HCT116 (cell line): ENCODE results near the gene DBP. TPM values are rescaled to one million over a fixed set of nuclear protein-coding genes. Genes with fewer than 3 reads are reported as not detected.

Source experiments
- ATAC-seq: fragments of 200-7000 bp; cut with Tn5 transposase; 2 replicates; pipeline ENCODE4 v1.9.1; 2020; ENCODE audit warnings: mild to moderate bottlenecking, moderate library complexity
- BruUV-seq: library from RNA; stranded (reverse); fragments of 400-500 nt; replicated peaks from 2 replicates; lab custom pipeline; 2021; lab: Mats Ljungman, UMichigan
- CTCF ChIA-PET: fragments of 300-600 bp; sonication (Branson Sonifier 250); formaldehyde crosslinking; loops from one replicate; lab custom pipeline; 2021; ENCODE audit warnings: antibody characterized with exemption; lab: Charles Lee
- POLR2A ChIA-PET: fragments of 300-600, 350-600 bp; sonication (Branson Sonifier 250); formaldehyde crosslinking; loops from one replicate; lab custom pipeline; 2021; ENCODE audit warnings: antibody characterized with exemption; lab: Charles Lee
- RAD21 ChIA-PET, 2 experiments: fragments of 300-600 bp; sonication (Branson Sonifier 250); formaldehyde crosslinking; loops; one replicate each; lab custom pipeline; 2023; ENCODE audit warnings: low total read pairs in 2 of 2; ENCODE audit not compliant: uncharacterized antibody in 2 of 2, unreplicated experiment in 2 of 2, low non-redundant PET in 1 of 2; lab: Charles Lee
- DNase-seq: peaks from one replicate; pipeline ENCODE4 v3.0.0-alpha.2; 2010; ENCODE audit warnings: low read depth, low spot score
- H2AFZ ChIP-seq: fragments of 200-600 bp; shearing (Covaris generic), sonication (generic); 2 replicates; pipeline ENCODE4 v1.6.1; 2017; ENCODE audit warnings: low read depth, mixed run types, mixed read lengths, antibody characterized with exemption, low read length; ENCODE audit not compliant: poor library complexity, severe bottlenecking
- H3K27ac ChIP-seq: 2 replicates; pipeline ENCODE4 v1.5.1; 2012; ENCODE audit warnings: low read depth, low read length
- H3K27me3 ChIP-seq: fragments of 200-600 bp; sonication (generic); 2 replicates; pipeline ENCODE4 v1.6.1; 2016; ENCODE audit warnings: mixed run types, low read length, mixed read lengths; ENCODE audit not compliant: insufficient read depth
- H3K36me3 ChIP-seq, 2 experiments: fragments of 200-500 bp in 1 of 2; fragments of 200-600 bp in 1 of 2; sonication (Bioruptor generic) in 1 of 2; sonication (generic) in 1 of 2; 2 replicates each; pipeline versions ENCODE4 v1.5.1 to v1.6.1; 2014 to 2016; ENCODE audit warnings: low read length in 2 of 2, inconsistent platforms in 1 of 2, mixed read lengths in 1 of 2, mixed run types in 1 of 2; ENCODE audit not compliant: insufficient read depth in 2 of 2, control insufficient read depth in 1 of 2
- H3K4me1 ChIP-seq, 2 experiments: fragments of 200-600 bp in 1 of 2; sonication (generic) in 1 of 2; 2 replicates each; pipeline versions ENCODE4 v1.5.1 to v1.6.1; 2012 to 2017; ENCODE audit warnings: low read length in 2 of 2, inconsistent platforms in 1 of 2, mild to moderate bottlenecking in 1 of 2, mixed read lengths in 1 of 2, mixed run types in 1 of 2, moderate library complexity in 1 of 2; ENCODE audit not compliant: insufficient read depth in 2 of 2, control insufficient read depth in 1 of 2
- H3K4me2 ChIP-seq: fragments of 200-600 bp; sonication (generic); 2 replicates; pipeline ENCODE4 v1.6.1; 2017; ENCODE audit warnings: mixed run types, low read length, mixed read lengths
- H3K4me3 ChIP-seq, 2 experiments: fragments of 200-600 bp in 1 of 2; sonication (generic) in 1 of 2; replicated peaks in 1 of 2; 2 replicates each; pipeline ENCODE4 v1.5.1; 2011 to 2016; ENCODE audit warnings: low read length in 2 of 2, control low read depth in 1 of 2, low read depth in 1 of 2, mild to moderate bottlenecking in 1 of 2, mixed read lengths in 1 of 2, mixed run types in 1 of 2
- H3K79me2 ChIP-seq: fragments of 200-600 bp; sonication (generic); 2 replicates; pipeline ENCODE4 v1.6.1; 2017; ENCODE audit warnings: mild to moderate bottlenecking, mixed run types, low read length, moderate library complexity, mixed read lengths; ENCODE audit not compliant: insufficient read depth
- H3K9ac ChIP-seq: fragments of 200-600 bp; sonication (generic); 2 replicates; pipeline ENCODE4 v1.6.1; 2016; ENCODE audit warnings: low read length, mixed read lengths
- H3K9me2 ChIP-seq: fragments of 200-600 bp; sonication (generic), shearing (Covaris generic); 2 replicates; pipeline ENCODE4 v1.6.1; 2017; ENCODE audit warnings: mixed run types, mild to moderate bottlenecking, moderate library complexity; ENCODE audit not compliant: insufficient read depth
- H3K9me3 ChIP-seq, 2 experiments: fragments of 200-500 bp in 1 of 2; fragments of 200-600 bp in 1 of 2; sonication (Bioruptor generic) in 1 of 2; sonication (generic) in 1 of 2; 2 replicates each; pipeline ENCODE4 v1.6.1; 2014 to 2017; ENCODE audit warnings: low read length in 2 of 2, mixed read lengths in 2 of 2, inconsistent platforms in 1 of 2, low read depth in 1 of 2, mild to moderate bottlenecking in 1 of 2, mixed run types in 1 of 2, moderate library complexity in 1 of 2; ENCODE audit not compliant: control insufficient read depth in 1 of 2, insufficient read depth in 1 of 2
- H4K20me1 ChIP-seq: fragments of 200-600 bp; sonication (generic), shearing (Covaris generic); 2 replicates; pipeline ENCODE4 v1.6.1; 2017; ENCODE audit warnings: mixed run types, mild to moderate bottlenecking, moderate library complexity; ENCODE audit not compliant: insufficient read depth
- ELF1 ChIP-seq: IDR thresholded peaks from 2 replicates; pipeline ENCODE4 v1.6.1; 2012; ENCODE audit warnings: low read depth, borderline replicate concordance
- EZH2 ChIP-seq: fragments of 200-600 bp; sonication (generic); IDR thresholded peaks from 2 replicates; pipeline ENCODE4 v1.6.1; 2017; ENCODE audit warnings: antibody characterized with exemption, mixed run types
- POLR2AphosphoS5 ChIP-seq: IDR thresholded peaks from 2 replicates; pipeline ENCODE4 v1.6.1; 2011; ENCODE audit warnings: mild to moderate bottlenecking, low read depth, low read length, moderate library complexity
- SIN3A ChIP-seq: IDR thresholded peaks from 2 replicates; pipeline ENCODE4 v1.6.1; 2012; ENCODE audit warnings: low read depth
- SRF ChIP-seq: IDR thresholded peaks from 2 replicates; pipeline ENCODE4 v1.6.1; 2012; ENCODE audit warnings: low read depth
- TCF7L2 ChIP-seq: IDR thresholded peaks from 2 replicates; pipeline ENCODE4 v1.7.0; 2011; ENCODE audit warnings: borderline replicate concordance, inconsistent platforms; ENCODE audit not compliant: insufficient read depth, insufficient read length; ENCODE audit errors: extremely low read depth
- YY1 ChIP-seq: IDR thresholded peaks from 2 replicates; pipeline ENCODE4 v1.6.1; 2011; ENCODE audit warnings: low read length, low read depth, moderate library complexity, mild to moderate bottlenecking; ENCODE audit not compliant: insufficient replicate concordance; ENCODE audit errors: extremely low read depth
- ZBTB33 ChIP-seq: IDR thresholded peaks from 2 replicates; pipeline ENCODE4 v1.6.1; 2011; ENCODE audit warnings: mild to moderate bottlenecking, low read length, moderate library complexity; ENCODE audit not compliant: insufficient replicate concordance; ENCODE audit errors: extremely low read depth
- intact Hi-C: fragments of 100-400 bp; cut with micrococcal nuclease; formaldehyde crosslinking; loops from 2 replicates; pipeline ENCODE4 v1.10.0; 2022
- total RNA-seq: library from RNA; stranded (reverse); gene quantifications from one replicate; pipeline ENCODE4 v1.2.1, GENCODE V29; 2021; ENCODE audit not compliant: unreplicated experiment

DBP gene
- total RNA-seq, 1 experiment from 2014 or later: 45.9 TPM

GRCh38 chr19:48637948-48638830 is 1.0 kb upstream of the DBP start (continued):
- peak; percentile 79 for TF ChIP-seq TCF7L2

DNA sequence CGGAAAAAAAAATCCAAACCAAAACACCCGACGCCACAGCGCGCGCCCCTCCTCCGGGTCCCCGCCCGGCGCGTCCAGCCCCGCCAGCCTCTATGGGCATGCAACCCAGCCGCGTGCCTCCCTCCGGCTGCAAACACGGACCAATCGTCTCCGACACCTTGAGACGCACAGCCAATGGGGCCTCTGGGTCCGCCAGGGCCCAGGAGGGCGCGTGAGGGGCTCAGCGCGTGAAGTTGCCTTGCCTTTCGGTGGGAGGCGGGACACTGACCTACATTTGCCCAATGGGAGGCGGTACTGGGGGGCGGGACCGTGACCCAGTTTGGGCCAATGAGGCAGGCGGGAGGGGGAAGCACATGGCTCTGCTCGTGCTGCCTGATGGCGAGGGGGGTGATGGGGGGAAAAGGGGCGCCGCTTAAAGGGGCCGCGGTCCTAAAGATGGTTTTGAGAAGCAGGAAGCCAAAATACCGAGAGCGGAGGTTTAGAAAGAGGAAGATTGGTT is 319 bp upstream of the DBP start:
- Histone ChIP-seq H4K20me1 (no peaks in the 10 kb centered on the region), H3K27me3 (no peaks in the 10 kb centered on the region), H3K9ac (peak overlapping the region; percentile 96), H2AFZ (no peak overlapping the region), H3K4me2 (peak overlapping the region; percentile 93), H3K4me1 (peaks cover 29 to 68% of the 10 kb centered on the region in 2 experiments), H3K9me2 (no peaks in the 10 kb centered on the region), H3K27ac (peak overlapping the region; percentile 95), H3K9me3 (no peaks in the 10 kb centered on the region), H3K36me3 (0 out of 4 replicates have a peak, but pooled peaks cover 0 to 2% of the 10 kb centered on the region in 2 experiments), H3K79me2 (peaks cover 18% of the 10 kb centered on the region), H3K4me3 (peak overlapping the region; percentile 57 to 83)
- peak; percentile 99 for DNase-seq
- ATAC-seq: peak; percentile 72
- TF ChIP-seq SIN3A (no peak), ZBTB33 (peak; percentile 4), ELF1 (no peak), POLR2AphosphoS5 (peak; percentile 13), SRF (no peak), TCF7L2 (peak; percentile 58), YY1 (peak; percentile 60), EZH2 (no peak)
- POLR2A ChIA-PET: interaction anchor here (0.7 to 2.3 kb wide), 5 partner anchors 9 to 22 kb away, joined by 3 to 16 read pairs (median 4); partner anchors contain the start of genes CA11, RPL18 and SPHK2
- intact Hi-C loops: no loop called here
- CTCF ChIA-PET: interaction anchor here (0.6 kb wide), 1 partner anchor 9 kb away, joined by 5 read pairs; the partner anchor contains the start of gene CA11
- RAD21 ChIA-PET: no interaction called here
- no TSS peak for BruUV-seq
